WERI-Rb-1 (cell line): ENCODE results near the gene IL22RA1.

ENCODE experiments used
- DNase-seq: peaks from one replicate; pipeline ENCODE4 v3.0.0-alpha.2; 2020
- H3K27ac ChIP-seq: fragments of 250-450 bp; sonication (Bioruptor Pico); 2 replicates; pipeline ENCODE4 v1.5.1; 2020; ENCODE audit warnings: mild to moderate bottlenecking, moderate library complexity
- H3K27me3 ChIP-seq: fragments of 250-450 bp; sonication (Bioruptor Pico); 2 replicates; pipeline ENCODE4 v1.5.1; 2021; ENCODE audit warnings: mild to moderate bottlenecking, low read depth, moderate library complexity; ENCODE audit not compliant: insufficient read depth, severe bottlenecking
- H3K36me3 ChIP-seq: fragments of 250-450 bp; sonication (Bioruptor Pico); 2 replicates; pipeline ENCODE4 v1.5.1; 2020; ENCODE audit warnings: mild to moderate bottlenecking, moderate library complexity
- H3K4me3 ChIP-seq: 2 replicates; pipeline ENCODE4 v1.5.1; 2011; ENCODE audit warnings: low read depth, mild to moderate bottlenecking, control low read depth, low read length
- H3K9me3 ChIP-seq: fragments of 250-450 bp; sonication (Bioruptor Pico); 2 replicates; pipeline ENCODE4 v1.5.1; 2021; ENCODE audit warnings: mild to moderate bottlenecking, moderate library complexity; ENCODE audit not compliant: severe bottlenecking
- TF ChIP-seq, protein P1 (sequence below): IDR thresholded peaks from 2 replicates; pipeline ENCODE4 v1.5.1; 2011; ENCODE audit warnings: low read depth, mild to moderate bottlenecking, control low read depth, inconsistent platforms, low read length

Gene IL22RA1

DNA sequence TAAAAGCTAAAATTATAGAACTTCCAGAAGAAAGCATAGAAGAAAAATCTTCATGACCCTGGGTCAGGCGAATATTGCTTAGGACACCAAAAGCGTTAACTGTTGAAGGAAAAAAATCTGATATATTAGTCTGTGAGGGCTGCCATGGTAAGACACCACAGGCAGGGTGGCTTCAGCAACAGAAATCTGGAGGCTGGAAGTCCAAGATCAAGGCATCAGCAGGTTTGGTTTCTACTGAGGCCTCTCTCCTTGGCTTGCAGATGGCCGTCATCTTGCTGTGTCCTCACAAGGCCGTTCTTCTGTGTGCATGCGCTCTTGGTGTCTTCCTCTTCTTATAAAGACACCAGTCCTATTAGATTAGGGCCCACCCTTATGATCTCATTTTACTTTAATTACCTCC is 29.7 kb upstream of the IL22RA1 start:
- Histone ChIP-seq H3K9me3 (no peaks in the 10 kb centered on the region), H3K36me3 (peaks cover 21% of the 10 kb centered on the region), H3K27ac (no peak overlapping the region), H3K27me3 (no peaks in the 10 kb centered on the region), H3K4me3 (no peak overlapping the region)
- TF ChIP-seq, protein P1, sequence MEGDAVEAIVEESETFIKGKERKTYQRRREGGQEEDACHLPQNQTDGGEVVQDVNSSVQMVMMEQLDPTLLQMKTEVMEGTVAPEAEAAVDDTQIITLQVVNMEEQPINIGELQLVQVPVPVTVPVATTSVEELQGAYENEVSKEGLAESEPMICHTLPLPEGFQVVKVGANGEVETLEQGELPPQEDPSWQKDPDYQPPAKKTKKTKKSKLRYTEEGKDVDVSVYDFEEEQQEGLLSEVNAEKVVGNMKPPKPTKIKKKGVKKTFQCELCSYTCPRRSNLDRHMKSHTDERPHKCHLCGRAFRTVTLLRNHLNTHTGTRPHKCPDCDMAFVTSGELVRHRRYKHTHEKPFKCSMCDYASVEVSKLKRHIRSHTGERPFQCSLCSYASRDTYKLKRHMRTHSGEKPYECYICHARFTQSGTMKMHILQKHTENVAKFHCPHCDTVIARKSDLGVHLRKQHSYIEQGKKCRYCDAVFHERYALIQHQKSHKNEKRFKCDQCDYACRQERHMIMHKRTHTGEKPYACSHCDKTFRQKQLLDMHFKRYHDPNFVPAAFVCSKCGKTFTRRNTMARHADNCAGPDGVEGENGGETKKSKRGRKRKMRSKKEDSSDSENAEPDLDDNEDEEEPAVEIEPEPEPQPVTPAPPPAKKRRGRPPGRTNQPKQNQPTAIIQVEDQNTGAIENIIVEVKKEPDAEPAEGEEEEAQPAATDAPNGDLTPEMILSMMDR: no peak
- DNase-seq: no peak

DNA sequence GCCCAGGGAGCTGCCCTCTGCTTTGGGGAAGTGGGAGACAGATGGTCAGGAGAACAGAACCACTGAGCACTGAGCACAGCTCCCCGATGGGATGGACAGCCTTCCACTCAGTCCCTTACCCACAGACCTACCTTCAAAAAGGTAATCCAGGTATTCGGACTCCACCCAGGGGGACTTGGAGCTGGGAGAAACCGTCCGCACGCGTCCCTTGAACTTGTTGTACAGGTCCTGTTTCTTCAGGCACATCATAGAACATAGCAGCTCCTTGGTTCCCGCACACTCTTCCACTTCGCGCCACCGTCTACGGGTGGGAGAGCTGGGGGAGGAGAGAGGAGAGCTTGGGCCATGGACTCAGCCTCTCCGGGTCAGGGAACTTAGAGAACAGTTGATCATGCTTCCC is 26.3 kb upstream of the IL22RA1 start:
- no peaks in the 10 kb centered on the region for H3K27me3 ChIP-seq
- TF ChIP-seq, protein P1: no peak
- no peak overlapping the region for H3K4me3 ChIP-seq
- no peak for DNase-seq
- peaks cover 34% of the 10 kb centered on the region for H3K36me3 ChIP-seq
- H3K27ac ChIP-seq: no peak overlapping the region
- no peaks in the 10 kb centered on the region for H3K9me3 ChIP-seq

DNA sequence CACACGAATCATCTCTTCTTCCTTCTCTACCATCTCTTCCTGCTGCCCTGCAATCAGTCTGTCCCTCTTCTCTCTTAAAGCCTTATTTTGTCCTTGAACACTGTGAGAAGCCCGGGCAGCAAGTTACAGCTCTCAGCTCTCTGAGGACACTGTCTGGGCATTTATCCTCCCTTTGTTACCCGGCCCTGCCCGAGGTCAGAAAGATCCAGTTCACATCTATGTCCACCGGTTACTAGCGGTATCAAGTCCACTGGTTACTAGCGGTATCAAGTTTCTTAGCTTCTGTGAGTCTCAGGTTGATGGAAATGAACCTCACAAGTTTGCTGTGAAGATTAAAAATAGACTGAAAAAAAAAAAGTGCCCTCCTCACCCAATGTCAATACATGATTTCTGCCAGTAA is 25.3 kb upstream of the IL22RA1 start:
- Histone ChIP-seq H3K27me3 (no peaks in the 10 kb centered on the region), H3K36me3 (peaks cover 32% of the 10 kb centered on the region)
- TF ChIP-seq, protein P1: no peak

DNA sequence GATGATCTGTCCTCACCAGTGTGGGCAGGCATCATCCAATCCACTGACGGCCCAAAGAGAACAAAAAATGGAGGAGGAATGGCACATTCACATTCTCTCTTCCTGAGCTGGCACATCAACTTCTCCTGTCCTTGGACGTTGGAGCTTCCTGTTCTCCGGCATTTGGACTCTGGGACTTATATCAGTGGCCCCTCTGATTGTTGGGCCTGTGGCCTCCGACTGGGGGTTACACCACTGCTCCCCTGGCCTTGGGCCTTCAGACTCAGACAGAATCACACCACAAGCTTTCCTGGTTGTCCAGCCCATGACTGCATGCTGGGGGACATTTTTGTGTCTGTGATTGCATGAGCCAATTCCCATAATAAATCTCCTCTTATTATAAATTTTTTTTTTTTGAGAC is 24.1 kb upstream of the IL22RA1 start:
- no peaks in the 10 kb centered on the region for H3K9me3 ChIP-seq

More for the DNA sequence above, 25.3 kb upstream of the IL22RA1 start:
- Histone ChIP-seq H3K27ac (no peak overlapping the region), H3K9me3 (no peaks in the 10 kb centered on the region), H3K4me3 (no peak overlapping the region)
- no peak for DNase-seq

DNA sequence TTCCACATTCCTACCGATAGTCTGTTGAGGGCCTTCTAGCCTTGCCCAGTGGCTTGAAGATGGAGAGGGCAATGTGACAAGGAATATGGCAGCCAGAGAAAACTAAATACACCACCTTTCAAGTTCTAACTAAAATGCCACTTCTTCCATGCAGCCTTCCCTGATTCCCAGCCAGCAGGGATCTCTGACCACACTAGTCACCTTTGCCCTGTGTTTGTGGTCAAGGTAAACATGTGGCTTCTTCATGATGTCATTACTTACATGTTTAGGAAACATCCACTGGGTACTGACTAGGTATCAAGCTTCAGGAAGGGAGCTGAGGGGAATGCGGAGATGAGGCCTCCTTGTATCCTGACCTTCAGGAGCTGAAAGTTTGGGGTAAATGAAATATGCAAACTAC is 22.6 kb upstream of the IL22RA1 start:
- Histone ChIP-seq H3K36me3 (peaks cover 30% of the 10 kb centered on the region), H3K4me3 (no peak overlapping the region), H3K27me3 (no peaks in the 10 kb centered on the region), H3K27ac (no peak overlapping the region), H3K9me3 (no peaks in the 10 kb centered on the region)
- TF ChIP-seq, protein P1: no peak
- no peak for DNase-seq

More for the DNA sequence above, 24.1 kb upstream of the IL22RA1 start:
- TF ChIP-seq, protein P1: no peak
- no peak overlapping the region for H3K4me3 ChIP-seq
- no peaks in the 10 kb centered on the region for H3K27me3 ChIP-seq
- no peak overlapping the region for H3K27ac ChIP-seq
- peaks cover 30% of the 10 kb centered on the region for H3K36me3 ChIP-seq
- no peak for DNase-seq

DNA sequence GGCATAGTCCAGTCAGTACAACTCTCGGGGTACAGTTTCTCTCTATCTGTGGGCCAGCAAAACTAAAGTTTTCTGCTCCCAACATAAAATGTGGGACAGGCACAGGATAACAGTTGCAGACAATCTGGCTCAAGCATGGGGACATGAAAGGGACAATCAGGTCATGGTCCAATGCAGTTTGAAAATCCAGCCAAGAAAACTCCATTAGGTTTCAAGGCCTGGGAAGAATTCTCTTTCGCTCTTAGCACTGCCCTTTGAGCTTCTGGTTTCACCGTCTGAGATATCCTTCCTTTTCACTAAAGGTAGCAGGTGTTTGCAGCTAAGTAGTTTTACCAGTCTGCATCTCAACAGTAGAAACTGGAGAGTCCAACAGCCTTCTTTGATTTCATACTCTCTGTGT is 21.1 kb upstream of the IL22RA1 start:
- H3K9me3 ChIP-seq: no peaks in the 10 kb centered on the region
- H3K36me3 ChIP-seq: peaks cover 28% of the 10 kb centered on the region
- TF ChIP-seq, protein P1: no peak
- H3K27me3 ChIP-seq: no peaks in the 10 kb centered on the region
- H3K27ac ChIP-seq: no peak overlapping the region
- DNase-seq: no peak
- no peak overlapping the region for H3K4me3 ChIP-seq
